Astrocyte of the cerebellum (primary cell): Measurements from ENCODE around the gene PIP5K1C.

ENCODE experiments used
- DNase-seq: peaks from one replicate; pipeline ENCODE4 v3.0.0-alpha.2; 2011; ENCODE audit warnings: low read depth
- H3K4me3 ChIP-seq: 2 replicates; pipeline ENCODE4 v1.5.1; 2011; ENCODE audit warnings: mild to moderate bottlenecking, low read depth, low read length, moderate library complexity
- CTCF ChIP-seq: IDR thresholded peaks from 2 replicates; pipeline ENCODE4 v1.5.1; 2012; ENCODE audit warnings: low read length, low read depth, moderate library complexity, mild to moderate bottlenecking; ENCODE audit errors: missing control alignments
- in situ Hi-C: cut with HindIII; loops from 2 replicates; pipeline ENCODE4 v1.10.0; 2017; ENCODE audit warnings: low sequenced_read_pairs

Gene PIP5K1C

GRCh38 chr19:3740431-3740830 is 40.2 kb upstream of the PIP5K1C start:
- no peak for TF ChIP-seq CTCF
- in situ Hi-C loops = no loop called here
- DNase-seq = no peak
- no peak overlapping the region for H3K4me3 ChIP-seq

- in situ Hi-C loops = no loop called here
- no peak for DNase-seq
- TF ChIP-seq CTCF = no peak
- H3K4me3 ChIP-seq = no peak overlapping the region
Measured at GRCh38 chr19:3738477-3739220, 38.4 kb upstream of the PIP5K1C start.

GRCh38 chr19:3737487-3738205 is 37.4 kb upstream of the PIP5K1C start:
- no peak for DNase-seq
- no peak for TF ChIP-seq CTCF
- no peak overlapping the region for H3K4me3 ChIP-seq
- in situ Hi-C loops = no loop called here

GRCh38 chr19:3736106-3736724 is 35.9 kb upstream of the PIP5K1C start:
- TF ChIP-seq CTCF = no peak
- H3K4me3 ChIP-seq = no peak overlapping the region
- no peak for DNase-seq
- in situ Hi-C loops = no loop called here

- TF ChIP-seq CTCF = no peak
- in situ Hi-C loops = no loop called here
- H3K4me3 ChIP-seq = no peak overlapping the region
- no peak for DNase-seq
Measured at GRCh38 chr19:3734310-3734600, 34.0 kb upstream of the PIP5K1C start.

- no peak for TF ChIP-seq CTCF
- in situ Hi-C loops = no loop called here
Measured at GRCh38 chr19:3733549-3734309, 33.5 kb upstream of the PIP5K1C start.

More at GRCh38 chr19:3733549-3734309, 33.5 kb upstream of the PIP5K1C start:
- no peak for DNase-seq
- H3K4me3 ChIP-seq = no peak overlapping the region
